ENCODE measurements around the gene SPATA21.

The SPATA21 gene

GRCh38 chr1:16451841-16452528 lies 14.8 kb upstream of the SPATA21 start:
- DNase-seq = no peak

DNA sequence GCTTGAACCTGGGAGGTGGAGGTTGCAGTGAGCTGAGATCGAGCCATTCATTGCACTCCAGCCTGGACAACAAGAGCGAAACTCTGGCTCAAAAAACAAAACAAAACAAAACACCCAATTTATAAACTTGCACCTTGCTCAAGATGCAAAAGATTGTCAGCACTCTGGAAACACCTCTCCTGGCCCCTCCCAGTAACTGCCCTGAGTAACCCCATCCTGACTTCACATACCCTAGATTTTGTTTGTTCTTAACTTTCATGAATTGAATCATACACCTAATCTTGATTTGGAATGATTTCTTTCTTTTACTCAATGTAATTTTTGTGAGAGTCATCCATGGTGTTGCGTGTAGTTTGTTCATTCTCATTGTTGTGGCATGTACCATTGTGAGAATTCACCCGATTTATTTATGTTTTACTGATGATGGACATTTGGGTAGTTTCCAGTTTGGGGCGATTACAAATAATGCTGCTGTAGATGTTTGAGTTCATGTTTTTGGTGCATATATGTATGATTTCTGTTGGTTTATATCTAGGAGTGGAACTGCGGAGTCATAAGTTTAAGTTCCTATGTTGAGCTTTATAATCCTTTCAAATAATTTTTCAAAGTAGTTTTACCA lies 13.7 kb upstream of the SPATA21 start:
- DNase-seq = no peak

GRCh38 chr1:16449666-16450065 lies 12.4 kb upstream of the SPATA21 start:
- DNase-seq = no peak

DNA sequence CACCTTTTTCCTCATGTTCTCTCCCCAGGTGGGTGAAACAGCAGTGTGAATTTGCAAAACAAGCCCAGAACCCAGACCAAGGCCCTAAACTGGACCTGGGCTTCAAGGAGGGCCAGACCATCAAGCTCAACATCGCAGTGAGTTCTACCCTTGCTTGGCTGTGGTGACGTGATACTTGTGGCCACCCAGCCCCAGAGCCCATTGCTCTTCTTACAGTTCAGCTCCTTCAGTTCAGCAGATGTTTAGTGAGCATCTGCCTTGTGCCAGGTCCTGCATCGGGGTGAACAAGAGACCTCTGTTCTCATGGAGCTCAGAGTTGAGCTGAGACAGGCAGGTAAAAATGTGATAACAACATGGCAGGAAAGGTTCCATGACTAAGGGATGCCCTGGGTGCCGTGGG lies 11.8 kb upstream of the SPATA21 start:
- DNase-seq = no peak

GRCh38 chr1:16447641-16448040 lies 10.4 kb upstream of the SPATA21 start:
- no peak for DNase-seq

DNA sequence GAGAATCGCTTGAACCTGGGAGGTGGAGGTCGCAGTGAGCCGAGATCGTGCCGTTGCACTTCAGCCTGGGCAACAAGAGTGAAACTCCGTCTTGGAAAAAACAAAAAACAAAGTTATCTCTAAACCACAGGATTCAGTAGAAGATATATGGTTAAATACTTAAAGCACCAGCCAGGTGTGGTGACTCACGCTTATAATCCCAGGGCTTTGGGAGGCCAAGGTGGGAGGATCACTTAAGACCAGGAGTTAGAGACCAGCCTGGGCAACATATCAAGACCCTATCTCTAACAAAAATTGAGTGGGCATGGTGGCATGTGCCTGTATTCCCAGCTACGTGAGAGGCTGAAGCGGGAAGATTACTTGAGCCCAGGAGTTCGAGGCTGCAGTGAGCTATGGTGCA lies 8.9 kb upstream of the SPATA21 start:
- DNase-seq = no peak

DNA sequence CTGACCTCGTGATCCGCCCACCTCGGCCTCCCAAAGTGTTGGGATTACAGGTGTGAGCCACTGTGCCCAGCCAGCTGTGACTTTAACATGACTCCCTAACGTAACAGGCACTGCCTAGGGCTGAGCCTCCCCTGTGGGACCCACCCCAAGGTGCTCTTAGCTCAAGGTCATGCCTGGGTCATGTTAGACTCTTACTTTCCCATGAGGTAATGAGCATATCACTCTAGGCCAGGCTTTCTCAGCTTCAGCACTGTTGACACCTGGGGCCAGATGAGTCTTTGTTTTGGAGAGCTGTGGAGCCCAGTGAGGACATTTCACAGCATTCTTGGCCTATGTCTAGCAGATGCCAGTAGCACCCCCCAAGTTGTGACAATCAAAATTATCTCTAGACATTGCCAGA lies 7.8 kb upstream of the SPATA21 start:
- no peak for DNase-seq

DNA sequence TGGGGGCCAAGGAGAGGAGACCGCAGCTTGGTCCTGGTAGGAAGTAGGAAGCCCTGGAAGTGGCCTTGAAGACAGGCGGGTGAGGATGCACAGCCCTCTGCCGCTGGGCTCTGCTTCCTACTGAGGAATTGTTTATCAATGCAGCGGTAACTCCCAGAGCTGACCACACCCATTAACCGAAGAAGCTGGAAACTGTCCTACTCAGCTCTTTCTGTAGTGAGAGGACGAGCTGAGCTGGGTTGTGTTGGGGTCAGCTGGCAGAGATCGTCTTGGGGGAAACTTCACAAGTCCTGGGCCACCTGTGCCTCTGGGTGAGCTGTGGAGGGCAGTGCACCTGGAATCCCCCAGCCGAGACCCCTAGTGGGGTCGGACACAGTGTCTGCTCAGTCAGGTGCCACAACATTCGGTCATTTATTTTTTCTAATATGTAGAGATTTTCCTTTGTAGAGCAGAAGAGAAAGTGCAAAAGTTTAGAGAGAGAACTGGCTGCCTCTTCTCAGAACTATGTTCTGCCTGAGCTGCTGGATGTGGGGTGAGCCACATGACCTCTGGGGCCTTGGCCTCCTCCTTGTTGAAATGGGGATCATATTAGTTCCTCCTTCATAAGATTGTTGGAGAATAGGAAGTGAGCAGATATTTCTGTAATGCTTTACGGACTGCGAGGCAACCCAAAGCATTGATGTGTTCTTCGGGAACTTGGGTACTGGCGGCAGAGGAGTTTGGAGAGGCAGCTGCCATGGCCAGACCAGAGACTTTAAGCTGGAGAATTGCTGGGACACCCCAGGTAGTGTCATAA lies 6.9 kb upstream of the SPATA21 start:
- DNase-seq = no peak

- DNase-seq = no peak
These were observed 5.7 kb upstream of the SPATA21 start for GRCh38 chr1:16442941-16443340.

DNA sequence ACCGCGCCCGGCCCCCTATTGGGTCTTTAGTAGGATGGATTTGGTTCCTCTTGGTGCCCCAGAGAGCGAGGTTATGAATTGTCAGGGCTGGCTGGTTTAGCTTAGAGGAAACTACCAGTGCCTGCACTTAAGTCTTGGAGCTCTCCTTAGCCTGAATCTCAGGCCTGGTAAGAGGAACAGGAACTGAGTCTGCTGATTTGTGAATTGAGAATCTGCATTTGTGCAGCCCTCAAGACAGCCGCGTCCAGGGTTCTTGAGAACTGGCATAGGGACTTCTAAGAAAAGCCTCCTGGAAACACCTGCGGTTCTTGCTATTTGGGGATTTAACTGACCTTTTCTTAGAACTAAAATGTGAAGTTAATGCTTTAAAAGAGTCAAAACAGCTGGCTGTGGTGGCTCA lies 5.0 kb upstream of the SPATA21 start:
- DNase-seq = no peak

DNA sequence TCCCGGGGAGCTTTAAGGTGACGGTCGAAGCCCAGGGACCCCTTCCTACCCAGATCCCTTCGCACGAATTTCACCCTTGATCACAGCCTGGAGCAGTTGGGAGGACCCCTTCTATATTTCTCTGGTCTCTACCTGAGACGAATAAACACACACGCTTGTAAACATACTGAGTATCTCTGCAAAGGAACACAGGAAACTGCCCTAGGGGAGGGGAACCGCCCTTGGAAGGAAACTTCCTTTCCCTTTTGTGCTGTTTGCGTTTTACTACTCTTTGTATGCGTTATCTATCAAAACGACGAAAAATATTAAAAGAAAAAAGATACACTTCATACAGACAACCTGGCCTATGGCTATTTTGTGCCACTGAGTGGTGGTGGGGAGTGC lies 4.0 kb upstream of the SPATA21 start:
- DNase-seq = peak; percentile 7

- DNase-seq = peak; percentile 91
These were observed 3.5 kb upstream of the SPATA21 start, which contains the start of gene NECAP2 for GRCh38 chr1:16440470-16441281. NECAP2 (plus strand) TSS chr1:16440724; CDS start chr1:16440762, 38 bp downstream.

DNA sequence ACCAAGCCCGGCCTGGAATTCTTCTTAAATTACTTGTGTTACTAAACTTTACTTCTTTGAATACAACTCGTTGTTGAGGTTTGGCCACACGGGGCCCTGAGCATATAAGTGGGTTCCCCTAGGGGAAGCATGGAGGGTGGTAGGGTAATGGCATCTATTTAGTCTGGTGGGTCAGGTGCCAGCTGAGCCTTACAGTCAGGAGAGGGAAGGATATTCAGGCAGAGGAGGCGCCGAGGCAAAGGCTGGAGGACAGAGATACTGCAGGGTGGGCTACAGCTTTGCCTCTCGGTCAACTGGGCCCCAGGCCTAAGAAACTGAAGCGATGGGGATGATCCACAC lies 2.9 kb upstream of the SPATA21 start:
- no peak for DNase-seq

GRCh38 chr1:16438924-16439323 lies 1.7 kb upstream of the SPATA21 start:
- no peak for DNase-seq

DNA sequence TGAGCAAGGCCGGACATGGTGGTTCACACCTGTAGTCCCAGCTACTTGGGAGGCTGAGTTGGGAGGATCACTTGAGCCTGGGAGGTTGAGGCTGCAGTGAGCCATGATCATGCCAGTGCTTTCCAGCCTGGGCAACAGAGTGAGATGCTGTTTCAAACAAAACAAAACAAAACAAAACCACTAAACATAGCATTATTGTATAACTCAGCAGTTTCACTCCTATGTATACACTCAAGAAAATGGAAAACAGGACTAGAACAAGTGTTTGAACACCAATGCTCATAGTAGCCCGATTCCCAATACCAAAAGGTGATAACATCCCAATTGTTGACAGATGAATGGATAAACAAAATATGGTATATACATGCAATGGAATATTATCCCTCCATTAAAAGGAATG lies 1.3 kb upstream of the SPATA21 start:
- DNase-seq = no peak

DNA sequence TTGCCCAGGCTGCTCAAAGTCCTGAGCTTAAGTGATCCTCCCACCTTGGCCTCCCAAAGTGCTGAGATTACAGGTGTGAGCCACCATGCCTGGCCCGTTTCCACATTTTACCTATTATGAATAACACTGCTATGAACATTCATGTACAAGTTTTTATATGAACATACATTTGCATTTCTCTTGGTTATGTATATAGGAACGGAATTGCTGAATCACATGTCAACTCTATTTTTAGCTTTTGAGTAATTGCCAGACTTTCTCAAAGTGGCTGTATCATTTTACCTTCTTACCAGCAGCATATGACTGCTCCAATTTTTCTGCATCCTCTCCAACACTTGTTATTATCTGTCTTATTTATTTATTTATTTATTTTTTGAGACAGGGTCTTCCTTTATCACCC lies 2.7 kb downstream of the SPATA21 start:
- DNase-seq = peak; percentile 48

DNA sequence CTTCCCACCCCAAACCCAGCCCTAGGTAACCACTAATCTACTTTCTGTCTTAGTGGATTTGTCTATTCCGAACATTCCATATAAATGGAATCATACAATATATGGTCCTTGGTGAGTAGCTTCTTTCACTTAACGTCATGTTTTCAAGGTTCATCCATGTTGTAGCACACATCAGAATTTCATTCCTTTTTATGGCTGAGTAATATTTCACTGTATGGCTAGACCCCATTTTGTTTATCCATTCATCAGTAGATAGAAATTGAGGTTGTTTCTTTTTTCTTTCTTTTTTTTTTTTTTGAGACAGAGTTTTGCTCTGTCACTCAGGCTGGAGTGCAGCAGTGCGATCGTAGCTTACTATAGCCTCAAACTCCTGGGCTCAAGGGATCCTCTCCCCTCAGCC lies 3.2 kb downstream of the SPATA21 start:
- DNase-seq = no peak

- DNase-seq = no peak
These were observed 4.2 kb downstream of the SPATA21 start for GRCh38 chr1:16433030-16433429.

- peak; percentile 12 for DNase-seq
These were observed 6.6 kb downstream of the SPATA21 start for GRCh38 chr1:16430606-16431005.

- DNase-seq = no peak
These were observed 11.8 kb downstream of the SPATA21 start for GRCh38 chr1:16425125-16426025.

GRCh38 chr1:16422041-16422440 lies 15.2 kb downstream of the SPATA21 start:
- DNase-seq = no peak

DNA sequence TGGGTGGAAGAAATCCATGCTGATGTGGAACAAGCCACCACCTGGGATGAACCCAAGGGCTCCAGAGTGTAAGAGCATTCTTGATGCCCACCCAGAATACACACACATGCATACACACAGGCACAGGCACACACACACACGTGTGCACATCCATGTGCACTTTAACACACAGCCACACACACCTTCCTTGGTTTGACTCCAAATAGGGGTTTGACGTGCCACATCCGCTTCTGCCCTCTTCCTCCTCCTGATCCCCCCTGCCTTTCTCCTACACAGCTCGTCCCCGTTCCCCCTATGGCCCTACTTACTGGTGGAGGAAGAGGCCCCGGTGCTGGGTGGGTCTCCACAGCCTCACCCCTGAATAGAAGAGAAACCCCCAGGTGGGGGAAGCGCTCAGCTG lies 16.0 kb downstream of the SPATA21 start:
- no peak for DNase-seq
